HG03064 (cell line): ENCODE measurements around the gene TRAPPC5.

ENCODE experiments used
- ATAC-seq: cut with Tn5 transposase; IDR thresholded peaks from one replicate; pipeline ENCODE4 v1.9.1; 2021; ENCODE audit warnings: low read depth; ENCODE audit not compliant: unreplicated experiment

The TRAPPC5 gene

GRCh38 chr19:7729831-7730285 lies 49.2 kb downstream of the TRAPPC5 start:
- ATAC-seq: no peak

- no peak for ATAC-seq
Observed at GRCh38 chr19:7730286-7731217, 49.9 kb downstream of the TRAPPC5 start.

GRCh38 chr19:7731218-7731595 lies 50.6 kb downstream of the TRAPPC5 start:
- no peak for ATAC-seq

- ATAC-seq: no peak
Observed at GRCh38 chr19:7731615-7732014, 51.0 kb downstream of the TRAPPC5 start.

- no peak for ATAC-seq
Observed at GRCh38 chr19:7732045-7732444, 51.4 kb downstream of the TRAPPC5 start, which contains the start of gene CLEC4G. Gene CLEC4G (minus strand): TSS chr19:7732110. CDS start chr19:7732102, 8 bp downstream.

GRCh38 chr19:7733376-7733775 lies 52.7 kb downstream of the TRAPPC5 start:
- no peak for ATAC-seq

- ATAC-seq: no peak
Observed at GRCh38 chr19:7734220-7735203, 53.9 kb downstream of the TRAPPC5 start.

GRCh38 chr19:7736148-7736547 lies 55.5 kb downstream of the TRAPPC5 start:
- no peak for ATAC-seq

GRCh38 chr19:7737215-7737614 lies 56.6 kb downstream of the TRAPPC5 start:
- no peak for ATAC-seq
